ENCODE results near the gene OR2V2.
A peak's percentile ranks its signal among the peaks of the same experiment; 100 is the strongest.
"Not testable (repeated sequence)": the region's sequence is repeated elsewhere in the genome, so short reads cannot be mapped to it uniquely, and the experiment has no call there.

OR2V2 gene

GRCh38 chr5:181146927-181147636 lies at the start of gene OR2V2:
Gene OR2V2 (plus strand): TSS chr5:181147586. CDS start chr5:181154943, 7,357 bp downstream.
- FAIRE-seq; DNase-seq (ENCODE audit: low spot score): not testable (repeated sequence)

- DNase-seq (ENCODE audit: low spot score); FAIRE-seq: not testable (repeated sequence)
Observed at GRCh38 chr5:181097759-181098491, 49.5 kb upstream of the OR2V2 start.

GRCh38 chr5:181098762-181099601 lies 48.4 kb upstream of the OR2V2 start:
- no peak for FAIRE-seq

GRCh38 chr5:181099602-181100086 lies 47.7 kb upstream of the OR2V2 start:
- DNase-seq (ENCODE audit: low spot score): no peak
- FAIRE-seq: no peak

More at GRCh38 chr5:181098762-181099601, 48.4 kb upstream of the OR2V2 start:
- DNase-seq (ENCODE audit: low spot score): no peak

- FAIRE-seq: no peak
- DNase-seq (ENCODE audit: low spot score): no peak
Observed at GRCh38 chr5:181100121-181100875, 47.1 kb upstream of the OR2V2 start.

- DNase-seq (ENCODE audit: low spot score): not testable (repeated sequence)
- peak; percentile 13 for FAIRE-seq
Observed at GRCh38 chr5:181101030-181101641, 46.2 kb upstream of the OR2V2 start.

GRCh38 chr5:181101930-181102674 lies 45.3 kb upstream of the OR2V2 start:
- DNase-seq (ENCODE audit: low spot score): not testable (repeated sequence)
- FAIRE-seq: peak; percentile 80

GRCh38 chr5:181104259-181104568 lies 43.2 kb upstream of the OR2V2 start:
- not testable (repeated sequence) for FAIRE-seq; DNase-seq (ENCODE audit: low spot score)

- DNase-seq (ENCODE audit: low spot score): not testable (repeated sequence)
- FAIRE-seq: peak; percentile 62
Observed at GRCh38 chr5:181104606-181105390, 42.6 kb upstream of the OR2V2 start.

GRCh38 chr5:181105391-181106025 lies 41.9 kb upstream of the OR2V2 start:
- DNase-seq (ENCODE audit: low spot score) (no peak), FAIRE-seq (no peak)

- no peak for DNase-seq (ENCODE audit: low spot score)
- FAIRE-seq: no peak
Observed at GRCh38 chr5:181107699-181108098, 39.7 kb upstream of the OR2V2 start.

- DNase-seq (ENCODE audit: low spot score): no peak
Observed at GRCh38 chr5:181108578-181109165, 38.7 kb upstream of the OR2V2 start.

GRCh38 chr5:181109489-181110013 lies 37.8 kb upstream of the OR2V2 start:
- no peak for FAIRE-seq

More at GRCh38 chr5:181108578-181109165, 38.7 kb upstream of the OR2V2 start:
- FAIRE-seq: no peak

GRCh38 chr5:181111010-181111409 lies 36.4 kb upstream of the OR2V2 start:
- no peak for DNase-seq (ENCODE audit: low spot score)
- FAIRE-seq: no peak

More at GRCh38 chr5:181109489-181110013, 37.8 kb upstream of the OR2V2 start:
- no peak for DNase-seq (ENCODE audit: low spot score)

GRCh38 chr5:181112476-181112875 lies 34.9 kb upstream of the OR2V2 start:
- FAIRE-seq (no peak), DNase-seq (ENCODE audit: low spot score) (no peak)

- not testable (repeated sequence) for FAIRE-seq; DNase-seq (ENCODE audit: low spot score)
Observed at GRCh38 chr5:181113572-181113971, 33.8 kb upstream of the OR2V2 start.

- FAIRE-seq (no peak), DNase-seq (ENCODE audit: low spot score) (no peak)
Observed at GRCh38 chr5:181114284-181114843, 33.0 kb upstream of the OR2V2 start.
